Left hindlimb (tissue), 1 donor: ENCODE measurements around the gene H6PD.

Experiments
- DNase-seq: peaks from one replicate; pipeline ENCODE4 v3.0.0-alpha.2; 2018

The H6PD gene

GRCh38 chr1:9319789-9320519, 85.4 kb downstream of the H6PD start:
- no peak for DNase-seq
